HG03442 (cell line): Measurements from ENCODE around the gene MCTP1.
A peak's percentile ranks its signal among the peaks of the same experiment; 100 is the strongest.

Experiments
- ATAC-seq: cut with Tn5 transposase; IDR thresholded peaks from one replicate; pipeline ENCODE4 v1.9.1; 2021; ENCODE audit warnings: mild to moderate bottlenecking, moderate library complexity; ENCODE audit not compliant: unreplicated experiment

Gene MCTP1

GRCh38 chr5:94731471-94731870, 553.4 kb downstream of the MCTP1 start:
- no peak for ATAC-seq

GRCh38 chr5:94725142-94725541, 559.8 kb downstream of the MCTP1 start:
- ATAC-seq: no peak

GRCh38 chr5:94715768-94716167, 569.1 kb downstream of the MCTP1 start:
- no peak for ATAC-seq

- ATAC-seq: no peak
These were observed 573.1 kb downstream of the MCTP1 start for GRCh38 chr5:94711785-94712184.

- no peak for ATAC-seq
These were observed 575.6 kb downstream of the MCTP1 start for GRCh38 chr5:94709277-94709676.

DNA sequence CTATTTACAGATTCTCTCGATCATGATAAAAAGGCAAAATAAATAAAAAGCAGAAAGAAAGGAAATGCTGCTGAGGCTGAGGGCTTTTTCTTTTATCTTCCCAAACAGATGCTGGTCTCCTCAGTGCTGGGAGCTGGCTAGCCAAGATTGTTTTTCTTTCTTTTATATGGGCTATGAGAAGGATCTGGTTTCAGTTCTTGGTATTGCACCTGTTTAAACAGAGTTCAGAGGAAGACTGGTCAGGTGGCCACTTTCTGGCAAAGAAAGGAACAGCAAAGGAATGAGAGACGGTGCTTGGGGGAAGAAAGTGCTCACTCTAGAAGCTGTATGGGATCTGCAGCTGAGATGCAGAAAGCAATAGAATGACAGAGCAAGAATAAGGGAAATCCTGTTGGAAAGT, 577.5 kb downstream of the MCTP1 start:
- no peak for ATAC-seq

- ATAC-seq: no peak
These were observed 579.5 kb downstream of the MCTP1 start for GRCh38 chr5:94705427-94705826.

DNA sequence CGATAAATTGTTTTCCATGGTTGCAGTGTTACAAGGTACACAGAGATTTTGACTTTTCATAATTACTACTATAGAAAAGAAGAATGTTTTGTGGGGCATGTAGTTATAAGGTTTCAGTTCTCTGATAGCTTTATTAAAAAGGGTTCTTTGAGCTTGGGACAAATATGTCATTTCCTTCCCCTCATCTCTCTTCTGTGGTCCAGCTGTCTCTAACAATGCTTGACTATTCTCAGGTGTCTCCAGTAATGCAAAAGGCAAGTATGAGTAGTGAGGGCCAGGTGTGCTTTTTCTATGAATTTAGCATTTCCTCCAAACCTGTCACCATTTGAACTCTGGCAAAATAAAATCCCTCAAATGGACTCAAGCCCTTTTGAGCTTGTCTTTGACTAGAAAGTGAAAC, 582.2 kb downstream of the MCTP1 start:
- ATAC-seq: peak; percentile 48

GRCh38 chr5:94700592-94700991, 584.3 kb downstream of the MCTP1 start:
- peak; percentile 90 for ATAC-seq

DNA sequence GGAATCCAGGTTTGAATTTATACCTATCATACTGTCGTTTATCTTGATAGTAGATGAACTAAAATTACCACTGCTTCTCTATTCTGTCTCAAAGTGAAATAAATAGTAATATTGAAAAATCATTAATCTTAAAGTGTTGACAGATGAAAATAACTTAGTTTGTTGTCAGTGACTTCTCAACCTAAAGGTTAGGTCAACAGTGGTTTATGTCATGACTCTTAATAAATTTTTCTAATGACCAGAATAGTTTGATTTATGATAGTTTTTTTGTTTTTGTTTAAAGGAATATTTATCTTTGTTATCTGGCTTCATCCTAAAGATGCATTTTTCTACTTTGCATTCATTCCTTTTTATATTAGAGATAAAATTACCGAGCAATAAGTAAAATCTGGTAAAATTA, 585.3 kb downstream of the MCTP1 start:
- no peak for ATAC-seq

DNA sequence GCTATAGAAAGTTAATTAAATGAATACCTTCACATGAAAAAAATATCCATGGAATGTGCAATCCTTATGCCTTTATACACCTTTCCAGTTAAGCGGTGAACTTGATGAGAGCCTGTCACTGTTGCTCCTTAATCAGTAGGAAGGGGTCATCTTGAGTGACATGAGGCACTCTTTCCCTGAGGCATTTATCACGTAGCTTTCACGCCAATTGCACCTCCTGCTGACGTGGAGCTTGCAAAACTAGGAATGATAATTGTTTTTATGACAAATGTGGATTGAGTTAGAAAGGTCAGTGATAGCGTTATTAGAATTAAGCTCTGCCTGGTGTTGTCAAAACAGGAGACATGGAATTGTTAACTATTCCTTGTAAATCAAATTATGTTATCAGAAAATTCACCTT, 586.7 kb downstream of the MCTP1 start:
- ATAC-seq: no peak

- ATAC-seq: no peak
These were observed 590.2 kb downstream of the MCTP1 start for GRCh38 chr5:94694671-94695070.

DNA sequence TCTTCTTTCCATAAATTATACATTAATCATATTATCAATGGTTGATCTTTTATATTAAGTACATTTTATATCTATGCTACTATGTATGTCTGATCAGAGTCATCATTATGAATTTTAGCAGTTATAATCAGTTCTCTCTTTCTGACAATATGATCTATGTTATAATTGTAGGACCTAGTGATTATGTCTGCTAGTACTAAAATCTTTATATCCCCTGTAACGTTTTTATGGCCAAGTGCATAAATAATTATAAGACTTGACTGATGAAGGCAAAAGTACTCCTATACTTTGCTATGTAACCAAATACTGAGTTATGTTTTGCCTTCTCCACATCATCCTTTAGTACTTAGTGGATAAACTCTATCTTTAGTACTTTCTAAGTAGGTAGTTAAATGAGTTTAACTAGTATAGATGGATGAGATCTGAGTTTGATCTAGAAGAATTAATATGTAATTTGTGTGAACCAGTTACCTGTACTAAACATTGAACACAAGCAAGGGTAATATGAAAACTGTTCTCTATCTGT, 591.0 kb downstream of the MCTP1 start:
- ATAC-seq: no peak

GRCh38 chr5:94693043-94693822, 591.7 kb downstream of the MCTP1 start:
- ATAC-seq: peak; percentile 75

DNA sequence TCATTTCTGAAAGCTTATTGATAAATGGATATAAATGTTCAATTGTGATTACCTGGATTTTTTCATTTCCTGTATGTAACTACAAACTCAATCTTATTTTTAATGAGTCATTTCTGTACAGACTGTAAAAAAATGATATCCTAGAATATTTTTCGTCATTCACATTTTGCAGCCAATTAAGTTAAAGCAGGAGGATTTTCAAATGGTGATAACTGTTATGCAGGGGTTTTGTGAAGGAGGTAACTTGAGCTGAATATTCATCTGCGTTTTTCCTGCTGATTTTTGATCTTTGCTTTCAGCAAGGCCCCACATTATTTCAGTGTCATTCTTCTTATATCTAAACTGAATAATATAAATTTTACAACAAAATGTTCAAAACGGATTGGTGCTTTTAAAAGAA, 592.3 kb downstream of the MCTP1 start:
- ATAC-seq: no peak

- ATAC-seq: no peak
These were observed 592.9 kb downstream of the MCTP1 start for GRCh38 chr5:94691949-94692348.

GRCh38 chr5:94691291-94691690, 593.6 kb downstream of the MCTP1 start:
- no peak for ATAC-seq

- ATAC-seq: no peak
These were observed 594.1 kb downstream of the MCTP1 start for GRCh38 chr5:94690778-94691177.

DNA sequence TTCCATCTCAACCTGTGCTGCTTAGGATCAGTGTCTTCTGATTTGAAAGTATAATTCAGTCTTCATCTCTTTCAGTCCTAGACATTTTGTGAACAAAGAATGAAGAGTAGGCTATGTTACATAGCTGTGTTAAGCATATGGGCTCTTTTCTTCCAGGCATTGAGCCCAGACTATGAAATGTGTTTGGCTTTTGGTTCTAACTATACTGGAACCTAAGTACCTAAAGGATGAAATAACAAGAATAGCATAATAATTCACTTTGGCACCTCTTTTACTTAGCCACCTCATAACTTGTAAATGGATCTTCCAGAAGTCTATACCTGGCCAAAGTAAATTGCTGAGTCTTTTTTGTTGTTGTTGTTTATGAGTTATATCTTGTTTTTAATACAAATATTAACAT, 595.0 kb downstream of the MCTP1 start:
- ATAC-seq: no peak

- ATAC-seq: no peak
These were observed 601.9 kb downstream of the MCTP1 start for GRCh38 chr5:94682814-94683520.

DNA sequence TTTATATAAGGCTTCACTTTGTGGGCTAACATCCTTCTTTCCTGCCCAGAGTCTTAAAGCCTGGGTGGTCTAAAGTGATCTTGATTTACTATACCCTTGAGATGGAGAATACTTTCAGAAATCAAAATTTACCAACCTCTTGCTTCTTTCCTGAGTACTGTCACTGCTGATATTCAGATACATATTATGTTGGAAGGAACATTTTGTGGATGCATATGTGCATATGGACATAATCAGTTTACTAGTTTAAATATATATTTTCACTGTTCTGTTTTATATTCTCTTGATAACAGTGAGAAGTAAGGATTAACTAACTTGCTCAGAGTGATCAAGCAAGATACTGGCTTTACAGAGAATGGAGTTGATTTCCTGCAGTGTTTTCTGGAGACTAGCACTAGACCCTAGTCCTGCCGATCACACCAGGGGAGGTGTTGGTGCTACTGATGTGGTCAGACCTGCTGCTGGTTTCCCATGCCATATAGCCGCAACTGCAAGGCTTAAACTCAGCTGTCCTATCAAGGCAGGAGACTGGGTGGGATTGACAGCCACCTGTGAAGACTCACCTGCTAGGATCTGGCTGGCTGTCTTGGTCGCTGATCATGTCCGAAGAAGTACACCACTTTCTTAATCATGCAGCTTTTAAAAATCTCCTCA, 608.8 kb downstream of the MCTP1 start:
- ATAC-seq: no peak
